Activated CD8-positive, alpha-beta memory T cell treated with anti-CD3 and anti-CD28 coated beads, Interleukin-2, amount 50 U/mL, for 48 hours (primary cell): ENCODE results near the gene STAT5B.
"Not testable (repeated sequence)": the region's sequence is repeated elsewhere in the genome, so short reads cannot be mapped to it uniquely, and the experiment has no call there.

Experiments used
- DNase-seq: peaks from one replicate; pipeline ENCODE4 v3.0.0-alpha.2; 2020

STAT5B gene

DNA sequence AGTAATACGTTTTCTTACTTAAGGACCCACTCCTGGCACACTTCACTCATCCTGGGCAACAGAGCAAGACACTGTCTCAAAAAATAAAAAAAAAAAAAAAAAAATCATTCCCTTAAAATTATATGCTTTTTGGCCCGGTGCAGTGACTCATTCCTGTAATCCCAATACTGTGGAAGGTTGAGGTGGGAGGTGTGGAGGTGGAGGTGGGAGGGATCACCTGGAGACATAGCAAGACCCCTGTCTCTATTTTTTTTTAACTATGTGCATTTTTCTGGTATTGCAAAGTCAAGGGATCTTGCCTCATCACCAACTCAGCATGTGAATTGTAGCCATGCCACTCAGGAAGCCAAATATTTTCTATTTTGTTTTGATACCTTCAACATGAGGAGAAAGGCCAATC lies 9.7 kb downstream of the STAT5B start:
- DNase-seq, result no peak

DNA sequence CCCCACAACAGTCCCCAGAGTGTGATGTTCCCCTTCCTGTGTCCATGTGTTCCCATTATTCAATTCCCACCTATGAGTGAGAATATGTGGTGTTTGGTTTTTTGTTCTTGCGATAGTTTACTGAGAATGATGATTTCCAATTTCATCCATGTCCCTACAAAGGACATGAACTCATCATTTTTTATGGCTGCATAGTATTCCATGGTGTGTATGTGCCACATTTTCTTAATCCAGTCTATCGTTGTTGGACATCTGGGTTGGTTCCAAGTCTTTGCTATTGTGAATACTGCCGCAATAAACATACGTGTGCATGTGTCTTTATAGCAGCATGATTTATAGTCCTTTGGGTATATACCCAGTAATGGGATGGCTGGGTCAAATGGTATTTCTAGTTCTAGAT lies 11.8 kb downstream of the STAT5B start:
- not testable (repeated sequence) for DNase-seq

DNA sequence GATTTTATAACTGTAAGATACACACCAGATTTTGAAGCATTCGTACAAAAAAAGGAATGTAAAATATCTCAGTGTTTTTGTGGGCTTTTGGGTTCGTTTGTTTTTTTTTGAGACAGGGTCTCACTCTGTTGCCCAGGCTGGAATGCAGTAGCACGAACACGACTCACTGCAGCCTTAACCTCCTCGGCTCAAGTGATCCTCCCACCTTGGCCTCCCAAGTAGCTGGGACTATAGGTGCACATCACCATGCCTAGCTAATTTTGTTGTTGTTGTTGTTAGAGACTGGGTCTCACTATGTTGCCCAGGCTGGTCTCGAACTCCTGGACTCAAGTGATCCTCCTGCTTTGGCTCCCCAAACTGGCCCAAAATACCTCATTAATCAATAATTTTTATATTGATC lies 15.9 kb downstream of the STAT5B start:
- DNase-seq, result no peak

DNA sequence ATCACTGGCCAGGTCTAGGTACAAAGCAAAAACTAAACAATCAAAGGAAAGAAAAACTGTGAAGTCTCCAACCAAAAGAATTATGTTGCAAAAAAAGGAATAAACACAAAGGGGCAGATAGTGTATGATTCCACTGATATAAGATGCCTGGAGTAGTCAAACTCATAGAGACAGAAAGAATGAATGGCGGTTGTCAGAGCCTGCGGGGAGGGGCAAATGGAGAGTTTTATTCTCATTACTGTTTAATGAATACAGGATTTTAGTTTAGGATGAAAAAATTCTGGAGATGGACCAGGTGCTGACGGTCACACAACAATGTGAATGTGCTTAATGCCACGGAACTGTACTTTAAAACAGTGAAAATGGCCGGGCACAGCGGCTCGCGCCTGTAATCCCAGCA lies 20.7 kb downstream of the STAT5B start:
- no peak for DNase-seq

DNA sequence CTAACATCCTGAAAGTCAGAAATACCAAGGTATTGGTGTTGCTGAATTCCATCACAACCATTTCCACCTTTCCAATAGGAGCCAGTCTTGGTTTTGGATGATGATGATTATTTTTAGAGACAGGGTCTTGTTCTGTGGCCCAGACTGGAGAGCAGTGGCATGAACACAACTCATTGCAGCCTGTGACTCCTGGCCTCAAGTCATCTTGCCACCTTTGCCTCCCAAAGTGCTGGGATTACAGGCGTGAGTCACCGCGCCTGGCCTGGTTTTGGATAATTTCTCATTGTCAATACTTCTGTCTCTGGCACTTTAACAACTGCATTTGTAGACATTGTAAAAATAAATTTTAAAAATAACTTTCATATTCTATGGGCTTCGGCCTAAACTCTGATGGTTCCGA lies 22.6 kb downstream of the STAT5B start:
- no peak for DNase-seq

DNA sequence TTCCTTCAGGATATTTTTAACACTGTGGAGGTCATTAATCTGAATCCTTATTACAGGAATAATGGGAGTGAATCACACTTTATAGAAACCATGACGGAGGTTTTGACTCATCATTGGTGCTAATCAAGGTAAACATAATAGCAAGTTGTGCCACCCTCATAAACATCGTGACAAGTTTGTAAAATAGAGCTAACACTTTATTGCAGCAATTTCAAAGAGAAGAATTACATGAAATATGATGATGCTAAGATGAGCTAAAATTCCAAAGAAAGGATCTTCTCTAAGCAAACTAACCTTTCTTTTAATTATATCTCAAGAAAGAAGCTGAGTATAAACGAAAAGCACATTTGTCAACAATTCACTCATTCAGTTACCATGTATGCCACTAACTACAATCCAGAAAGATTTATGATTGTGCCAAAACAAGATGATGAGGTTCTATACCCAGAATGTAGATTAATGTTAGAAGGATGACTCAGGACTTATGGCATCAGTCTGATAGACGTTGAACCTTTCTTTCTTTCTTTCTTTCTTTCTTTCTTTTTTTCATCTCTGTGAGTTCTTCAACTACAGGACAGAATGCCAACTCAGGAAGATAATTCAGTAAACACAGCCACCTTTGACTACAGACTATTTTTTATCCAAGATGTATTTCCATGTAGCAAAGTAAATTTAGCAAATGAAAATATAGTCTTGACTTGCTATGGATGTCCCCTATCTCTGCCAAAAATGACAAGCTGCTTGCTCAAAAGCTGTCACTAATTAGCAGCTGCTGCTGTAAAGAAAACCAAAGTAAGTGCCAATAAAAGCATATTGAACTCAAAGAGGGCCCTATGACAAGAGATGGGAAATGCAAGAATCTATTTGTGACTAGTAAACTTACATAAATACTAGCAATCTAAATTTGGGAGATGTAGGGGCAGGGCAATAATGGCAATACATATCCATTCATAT lies 23.3 kb downstream of the STAT5B start:
- DNase-seq, result no peak

DNA sequence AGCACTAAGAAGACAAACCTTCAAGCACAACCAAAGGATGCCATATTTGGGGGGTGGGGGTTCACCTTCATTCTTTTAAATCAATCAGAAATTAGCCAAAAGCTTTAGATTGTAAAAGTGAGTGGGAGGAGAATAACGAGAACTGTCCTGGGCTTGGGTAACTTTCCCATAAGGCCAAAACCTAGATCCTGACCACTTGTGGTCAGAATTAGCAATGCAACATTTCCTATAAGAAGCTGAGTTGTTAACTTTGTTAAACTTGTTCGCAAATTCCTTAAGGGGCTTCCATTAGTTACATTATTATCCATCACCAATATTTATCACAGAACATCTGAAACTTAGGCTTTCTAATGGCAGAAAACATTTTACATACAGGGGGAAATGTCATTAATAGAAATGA lies 25.1 kb downstream of the STAT5B start:
- DNase-seq, result no peak

DNA sequence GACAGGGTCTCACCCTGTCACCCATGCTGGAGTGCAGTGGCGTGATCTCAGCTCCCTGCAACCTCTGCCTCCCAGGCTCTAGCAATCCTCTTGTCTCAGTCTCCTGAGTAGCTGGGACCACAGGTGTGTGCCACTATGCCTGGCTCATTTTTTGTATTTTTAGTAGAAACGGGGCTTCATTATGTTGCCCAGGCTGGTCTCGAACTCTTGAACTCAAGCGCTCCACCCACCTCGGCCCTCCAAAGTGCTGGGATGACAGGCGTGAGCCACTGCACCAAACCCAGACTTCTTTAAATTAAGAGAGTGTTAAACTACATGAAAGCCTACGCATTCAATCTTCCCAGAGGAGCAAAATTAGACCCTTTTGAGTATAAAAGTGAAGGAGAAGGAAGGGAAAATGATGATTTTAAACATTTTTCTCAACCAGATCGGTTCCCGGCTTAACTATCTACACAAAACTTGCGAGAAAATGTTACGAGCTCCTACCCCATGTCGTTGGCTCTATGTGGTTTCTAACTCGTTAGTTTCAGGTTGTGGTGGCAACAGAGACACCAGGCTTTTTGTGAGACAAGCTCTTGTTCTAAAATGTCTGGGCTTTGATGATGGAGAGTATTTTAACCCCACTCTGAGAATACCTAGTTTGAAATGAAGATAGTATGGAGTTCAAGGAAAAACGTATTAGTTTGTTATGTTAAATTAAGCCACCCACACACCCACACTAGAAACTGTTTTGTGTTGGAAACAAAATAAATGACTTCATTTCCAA lies 26.3 kb downstream of the STAT5B start:
- no peak for DNase-seq

DNA sequence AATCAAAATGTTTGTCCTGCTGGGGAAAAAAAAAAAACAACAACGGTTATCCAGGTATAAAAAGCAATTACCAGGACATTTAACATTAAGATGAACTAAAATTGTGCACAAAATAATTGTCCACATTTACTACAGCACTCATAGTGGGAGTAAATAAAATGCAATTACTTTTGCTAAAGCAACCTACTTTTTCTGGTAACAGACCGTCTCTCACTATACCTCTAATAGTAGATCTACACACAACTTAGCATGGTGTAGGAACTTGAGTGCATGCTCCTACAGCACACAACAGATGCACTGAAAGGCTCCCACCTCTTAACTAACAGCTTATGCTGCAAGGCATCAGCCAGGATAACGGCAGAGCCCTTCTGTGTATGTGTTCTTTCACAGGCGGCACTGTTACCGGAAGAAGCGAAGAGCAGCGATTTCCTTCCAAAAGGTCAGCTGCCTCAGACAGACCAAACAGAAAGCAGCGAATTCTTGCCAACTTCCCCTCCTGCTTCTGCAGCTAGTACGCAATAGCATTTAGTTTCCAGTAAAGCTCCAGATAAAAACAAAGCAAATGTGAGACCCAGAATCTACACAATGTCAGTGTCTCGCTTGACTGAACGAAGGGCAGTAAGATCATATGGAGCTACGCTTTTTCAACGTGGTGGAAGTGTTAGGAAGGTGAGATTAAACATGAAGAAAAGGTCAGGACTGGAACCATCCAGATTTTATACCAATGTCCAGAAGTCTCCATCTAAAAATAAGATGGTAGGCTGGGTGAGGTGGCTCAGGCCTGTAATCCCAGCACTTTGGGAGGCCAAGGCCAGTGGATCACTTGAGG lies 27.6 kb downstream of the STAT5B start:
- peak; percentile 78 for DNase-seq

DNA sequence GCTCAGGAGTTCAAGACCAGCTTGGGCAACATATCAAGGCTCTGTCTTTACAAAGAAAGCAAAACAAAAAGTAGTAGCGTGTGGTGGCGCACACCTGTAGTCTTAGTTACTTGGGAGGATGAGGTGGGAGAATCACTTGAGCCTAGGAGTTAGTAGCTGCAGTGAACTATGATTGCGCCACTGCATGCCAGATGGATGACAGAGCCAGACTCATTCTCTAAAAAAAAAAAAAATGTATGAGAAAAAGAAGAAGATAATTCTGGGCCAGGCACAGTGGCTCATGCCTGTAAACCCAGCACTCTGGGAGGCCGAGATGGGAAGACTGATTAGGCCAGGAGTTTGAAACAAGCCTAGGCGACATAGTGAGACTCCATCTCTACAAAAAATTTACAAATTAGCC lies 28.5 kb downstream of the STAT5B start:
- no peak for DNase-seq

DNA sequence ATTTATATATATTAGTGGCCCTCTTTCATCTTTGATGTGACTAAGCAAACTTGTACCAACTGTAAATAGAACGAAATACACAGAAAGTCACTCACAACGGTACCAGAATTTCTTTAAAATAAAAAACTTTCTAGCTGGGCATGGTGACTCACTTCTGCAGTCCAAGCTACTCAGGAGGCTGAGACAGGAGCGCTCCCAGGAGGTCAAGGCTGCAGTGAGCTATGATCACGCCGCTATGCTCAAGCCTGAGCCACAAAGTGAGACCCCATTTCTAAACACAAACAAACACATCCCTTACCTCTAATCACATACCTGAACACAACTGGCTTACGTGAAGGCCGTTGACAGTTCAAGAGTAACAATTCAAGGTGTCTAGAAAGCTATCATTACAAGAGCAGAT lies 29.7 kb downstream of the STAT5B start:
- DNase-seq, result no peak

DNA sequence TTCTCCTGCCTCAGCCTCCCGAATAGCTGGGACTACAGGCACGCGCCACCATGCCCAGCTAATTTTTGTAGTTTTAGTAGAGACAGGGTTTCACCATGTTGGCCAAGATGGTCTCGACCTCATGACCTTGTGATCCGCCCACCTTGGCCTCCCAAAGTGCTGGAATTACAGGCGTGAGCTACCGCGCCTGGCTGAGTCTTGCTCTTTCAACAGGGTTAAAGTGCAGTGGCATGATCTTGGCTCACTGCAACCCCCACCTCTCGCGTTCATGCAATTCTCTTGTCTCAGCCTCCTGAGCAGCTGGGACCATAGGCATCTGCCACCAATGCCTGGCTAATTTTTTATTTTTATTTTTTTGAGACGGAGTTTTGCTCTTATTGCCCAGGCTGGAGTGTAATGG lies 31.0 kb downstream of the STAT5B start:
- not testable (repeated sequence) for DNase-seq

DNA sequence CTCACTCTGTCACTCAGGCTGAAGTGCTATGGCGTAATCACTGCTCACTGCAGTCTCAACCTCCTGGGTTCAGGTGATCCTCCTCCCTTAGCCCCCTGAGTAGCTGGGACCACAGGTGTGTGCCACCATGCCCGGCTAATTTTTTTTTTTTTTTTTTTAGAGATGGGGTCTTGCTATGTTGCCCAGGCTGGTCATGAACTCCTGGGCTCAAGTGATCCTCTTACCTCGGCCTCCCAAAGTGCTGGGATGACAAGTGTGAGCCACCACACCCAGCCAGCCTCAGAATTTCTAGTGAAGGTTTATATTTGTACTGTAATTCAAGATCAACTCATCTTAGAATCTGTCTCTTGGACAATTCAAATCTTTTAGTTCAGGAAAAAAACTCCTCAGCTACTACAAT lies 32.1 kb downstream of the STAT5B start:
- not testable (repeated sequence) for DNase-seq

DNA sequence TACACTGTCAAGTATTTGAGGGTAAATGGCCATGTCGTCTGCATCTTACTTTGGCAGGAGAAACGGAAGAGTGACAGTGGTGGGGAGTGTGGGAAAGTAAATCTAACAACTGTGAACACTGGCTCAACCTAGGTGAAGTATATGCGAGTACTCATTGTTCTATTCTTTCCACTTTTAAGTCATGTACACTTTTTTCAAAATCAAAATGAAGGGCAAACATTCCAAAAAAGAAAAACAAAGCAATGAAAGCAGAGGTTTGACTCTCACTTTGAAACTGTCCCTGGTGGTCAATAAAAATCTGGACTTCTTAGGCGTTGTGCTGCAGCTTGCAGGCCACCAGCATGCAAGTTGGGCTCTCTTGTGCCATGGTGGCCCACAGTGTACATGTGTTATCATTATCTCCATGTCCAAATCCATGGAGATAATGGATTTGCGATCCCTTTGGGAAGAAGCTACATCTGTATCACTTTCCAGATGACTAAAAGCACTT lies 32.7 kb downstream of the STAT5B start:
- no peak for DNase-seq

DNA sequence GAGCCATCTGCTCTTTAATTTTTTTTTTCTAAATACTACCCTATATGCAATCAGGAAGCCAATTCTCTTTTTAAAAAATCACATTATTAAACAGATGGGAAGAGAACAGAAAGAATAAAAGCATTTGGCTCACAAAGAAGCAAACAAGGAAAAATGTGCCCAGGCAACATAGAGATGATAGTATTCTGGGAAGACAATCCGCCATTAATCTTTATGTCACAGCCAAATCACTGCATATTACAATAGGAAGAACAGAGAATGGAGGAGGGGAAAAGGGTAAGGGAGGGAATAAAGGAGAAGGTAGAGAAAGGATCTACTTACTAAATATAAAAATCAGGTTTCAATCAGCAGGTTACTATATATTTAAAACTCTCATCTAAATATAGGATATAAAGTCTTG lies 34.3 kb downstream of the STAT5B start:
- no peak for DNase-seq

DNA sequence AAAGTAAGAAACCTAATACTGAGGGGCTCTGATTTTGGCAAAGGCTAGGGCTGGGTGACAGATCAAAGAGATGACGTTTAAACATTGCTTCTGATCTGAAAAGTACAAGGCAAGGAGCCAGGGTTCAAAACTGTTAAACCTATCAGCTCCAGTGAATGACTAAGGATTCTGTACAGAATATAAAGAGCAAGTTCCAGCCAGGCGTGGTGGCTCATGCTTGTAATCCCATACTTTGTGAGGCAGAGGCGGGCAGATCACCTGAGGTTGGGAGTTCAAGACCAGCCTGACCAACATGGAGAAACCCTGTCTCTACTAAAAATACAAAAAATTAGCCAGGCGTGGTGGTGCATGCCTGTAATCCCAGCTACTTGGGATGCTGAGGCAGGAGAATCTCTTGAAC lies 35.3 kb downstream of the STAT5B start:
- DNase-seq, result not testable (repeated sequence)

DNA sequence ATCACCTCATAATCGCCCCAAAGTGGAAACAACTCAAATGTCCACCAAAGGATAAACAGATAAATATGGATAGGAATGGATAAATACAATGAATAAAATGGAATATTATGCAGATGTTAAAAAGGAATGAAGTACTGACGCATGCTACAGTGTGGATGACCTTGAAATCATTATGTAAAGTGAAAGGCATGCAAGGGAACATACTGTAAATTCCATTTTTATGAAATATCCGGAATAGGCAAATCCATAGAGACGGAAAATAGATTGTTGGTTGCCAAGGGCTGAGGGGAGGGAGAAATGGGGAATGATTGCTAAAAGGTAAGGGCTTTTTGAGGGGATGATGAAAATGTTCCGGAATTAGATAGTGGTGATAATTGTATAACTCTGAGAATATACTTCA lies 36.0 kb downstream of the STAT5B start:
- DNase-seq, result no peak

DNA sequence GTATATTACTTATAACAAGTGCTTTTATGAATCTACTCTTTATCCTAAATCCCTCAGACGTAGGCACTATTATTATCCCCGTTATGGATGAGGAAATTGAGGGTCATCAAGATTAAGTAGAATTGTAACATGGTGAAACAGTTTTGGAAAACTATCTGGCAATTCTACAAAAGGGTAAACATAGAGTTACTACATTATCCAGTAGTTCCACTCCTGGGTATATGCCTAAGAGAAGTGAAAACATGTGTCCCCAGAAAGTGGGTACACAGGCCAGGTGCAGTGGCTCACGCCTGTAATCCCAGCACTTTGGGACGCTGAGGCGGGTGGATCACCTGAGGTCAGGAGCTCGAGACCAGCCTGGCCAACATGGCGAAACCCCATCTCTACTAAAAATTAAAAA lies 36.6 kb downstream of the STAT5B start:
- DNase-seq, result not testable (repeated sequence)

DNA sequence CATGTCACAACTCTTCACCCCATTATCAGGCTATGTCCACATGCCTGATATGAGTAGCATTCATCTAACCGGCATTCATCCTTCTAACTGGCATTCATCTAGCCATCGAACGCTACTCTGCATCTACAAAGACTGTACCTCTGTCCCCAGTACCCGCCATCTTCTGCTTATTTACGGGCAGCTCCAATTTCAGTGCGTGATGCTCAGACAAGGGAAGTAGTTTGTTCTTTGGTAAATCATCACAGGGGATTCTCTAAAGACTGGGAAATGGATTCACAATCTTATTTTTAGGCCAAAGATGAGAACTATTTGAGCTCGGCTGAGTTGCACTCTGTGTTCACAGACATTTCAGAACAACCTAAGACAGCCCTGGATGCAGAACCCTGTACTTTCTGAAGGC lies 39.4 kb downstream of the STAT5B start:
- no peak for DNase-seq

DNA sequence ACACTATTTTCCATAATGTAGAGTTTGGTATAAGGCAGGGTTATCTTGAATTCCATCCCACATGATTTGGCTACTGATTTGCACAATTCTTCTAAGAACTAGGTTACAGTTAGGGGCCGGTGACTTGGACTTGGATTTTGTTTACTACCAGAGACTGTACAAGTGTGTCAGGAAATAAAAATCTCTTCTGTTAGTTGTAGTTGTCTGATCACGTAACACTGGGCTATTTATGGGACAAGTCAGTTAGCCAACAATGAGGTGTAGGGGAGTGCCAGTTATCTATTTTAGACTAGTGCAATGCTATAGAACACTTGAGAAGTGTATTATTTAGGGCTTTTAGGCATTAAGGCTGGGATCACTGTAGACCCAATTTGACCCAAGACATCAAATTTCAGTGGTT lies 42.2 kb downstream of the STAT5B start:
- DNase-seq, result no peak

DNA sequence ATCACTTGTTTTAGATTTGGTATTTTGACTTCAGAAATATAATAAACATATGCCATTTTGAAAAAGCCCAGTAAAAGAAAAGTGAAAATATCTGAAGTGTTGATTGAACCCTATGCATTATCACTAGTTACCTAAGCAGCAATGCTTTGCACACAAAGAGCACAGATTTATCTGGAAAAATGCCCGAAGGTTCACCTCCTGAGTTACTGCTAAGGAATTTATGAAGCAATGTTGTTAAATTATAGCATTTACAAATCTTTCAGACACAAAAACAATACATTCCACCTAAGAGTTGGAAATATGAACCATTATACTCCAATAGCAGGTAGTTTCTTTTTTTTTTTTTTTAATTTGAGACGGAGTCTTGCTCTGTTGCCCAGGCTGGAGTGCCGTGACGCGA lies 43.0 kb downstream of the STAT5B start:
- no peak for DNase-seq

DNA sequence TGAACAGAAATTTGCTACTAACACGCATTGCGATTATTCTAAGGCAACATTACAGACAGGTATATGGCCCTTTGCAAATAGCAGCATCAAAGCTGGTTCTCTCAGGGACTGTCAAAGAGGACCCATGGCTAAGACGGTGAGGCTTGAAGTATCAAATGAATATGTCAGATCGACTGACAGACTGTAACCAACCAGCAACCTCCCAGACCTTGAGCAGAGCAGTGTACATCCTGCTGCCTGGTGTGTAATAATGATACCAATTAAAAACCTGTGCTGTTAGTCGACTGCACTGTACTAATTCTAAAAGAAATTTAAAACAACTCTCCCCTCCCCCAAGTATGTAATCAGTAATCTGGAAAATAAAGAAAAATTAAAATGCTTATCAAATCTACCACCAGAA lies 46.0 kb downstream of the STAT5B start:
- DNase-seq, result no peak
